Measurements from ENCODE around the gene CKB.

CKB gene

DNA sequence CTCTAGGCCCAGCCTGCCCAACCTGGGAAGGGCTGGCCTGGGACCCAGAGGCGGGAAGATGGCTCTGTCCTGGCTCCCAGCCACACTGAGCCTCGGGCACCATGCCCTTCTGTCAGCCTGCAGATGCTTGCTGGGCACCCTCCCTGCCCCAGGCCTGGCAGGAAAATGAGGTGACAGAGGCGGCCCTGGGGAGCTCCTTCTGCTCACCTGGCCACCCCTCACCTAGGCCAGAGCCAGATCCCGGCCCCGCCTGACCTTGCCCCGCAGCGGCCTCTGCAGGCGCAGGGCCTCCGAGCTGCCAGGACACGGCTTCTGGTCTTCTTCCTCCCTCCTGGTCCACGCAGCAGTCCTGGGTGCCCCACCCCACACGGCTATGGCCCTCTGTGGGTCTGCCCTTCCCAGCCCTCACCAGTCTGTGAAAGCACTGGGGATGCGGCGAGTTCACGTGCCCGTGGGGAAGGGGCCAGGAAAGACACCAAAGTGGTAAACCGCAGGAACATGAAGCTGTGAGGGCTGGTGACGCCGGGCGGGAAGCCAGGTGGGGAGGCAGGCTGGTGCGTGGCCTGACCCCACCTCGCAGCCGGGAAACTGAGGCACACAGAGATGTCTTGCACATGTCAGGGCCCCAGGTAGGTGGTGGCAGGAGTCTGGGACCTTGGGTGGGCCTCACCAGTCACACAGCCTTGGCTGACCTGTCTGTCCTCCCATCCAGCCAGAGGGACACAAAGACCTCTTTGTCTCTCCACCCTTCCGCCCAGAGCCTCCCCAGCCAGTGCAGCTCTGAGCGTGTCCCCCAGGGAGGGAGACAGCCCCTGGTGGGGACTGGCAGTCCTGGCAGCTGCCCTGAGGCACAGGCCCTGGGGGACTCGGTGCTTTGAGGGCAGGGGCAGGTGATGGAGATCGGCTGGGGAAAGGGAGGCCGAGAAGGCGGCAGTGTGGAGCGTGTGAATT lies 27.0 kb upstream of the CKB start:
- no peak for DNase-seq

DNA sequence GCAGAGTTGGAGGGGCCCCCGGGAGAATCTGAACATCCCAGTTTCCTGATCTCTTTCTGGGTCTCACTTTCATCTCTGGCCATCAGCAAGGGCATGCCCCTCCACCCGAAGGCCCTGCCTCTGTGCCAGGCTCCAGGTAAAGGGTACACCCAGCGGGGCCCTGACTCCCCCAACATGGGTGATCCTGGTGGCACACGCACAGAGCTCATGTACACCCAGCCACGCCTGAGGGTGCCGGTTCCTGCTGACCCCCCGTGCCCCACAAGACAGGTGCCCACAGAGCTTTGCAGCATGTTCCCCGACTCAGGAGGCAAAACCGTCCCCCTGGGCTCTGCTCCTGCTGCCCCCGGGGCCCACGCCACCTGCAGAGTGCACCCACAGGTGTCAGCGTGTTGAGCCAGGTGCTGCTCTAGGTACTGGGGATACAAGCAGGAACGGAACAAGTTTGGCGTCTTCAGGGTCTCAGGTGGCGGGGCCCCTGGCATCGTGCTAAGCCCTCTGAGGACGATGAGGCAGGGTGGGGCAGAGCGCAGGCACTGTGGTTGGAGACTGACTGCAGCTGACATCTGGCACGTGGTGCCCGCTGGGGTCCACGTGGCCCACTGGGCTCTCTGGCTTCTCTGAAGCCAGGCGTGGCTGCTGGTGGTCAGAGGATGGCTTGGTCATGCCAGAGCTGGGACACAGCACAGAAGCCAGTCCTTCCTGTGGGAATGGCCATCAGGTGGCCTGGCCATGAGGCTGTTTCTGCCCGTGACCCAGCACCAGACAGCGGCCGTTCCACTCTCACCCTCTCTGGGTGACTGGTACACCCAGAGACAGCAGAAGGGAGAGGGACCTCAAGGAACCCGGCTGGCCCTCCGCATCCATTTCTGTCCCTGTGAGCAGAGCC lies 26.1 kb upstream of the CKB start:
- no peak for DNase-seq

DNA sequence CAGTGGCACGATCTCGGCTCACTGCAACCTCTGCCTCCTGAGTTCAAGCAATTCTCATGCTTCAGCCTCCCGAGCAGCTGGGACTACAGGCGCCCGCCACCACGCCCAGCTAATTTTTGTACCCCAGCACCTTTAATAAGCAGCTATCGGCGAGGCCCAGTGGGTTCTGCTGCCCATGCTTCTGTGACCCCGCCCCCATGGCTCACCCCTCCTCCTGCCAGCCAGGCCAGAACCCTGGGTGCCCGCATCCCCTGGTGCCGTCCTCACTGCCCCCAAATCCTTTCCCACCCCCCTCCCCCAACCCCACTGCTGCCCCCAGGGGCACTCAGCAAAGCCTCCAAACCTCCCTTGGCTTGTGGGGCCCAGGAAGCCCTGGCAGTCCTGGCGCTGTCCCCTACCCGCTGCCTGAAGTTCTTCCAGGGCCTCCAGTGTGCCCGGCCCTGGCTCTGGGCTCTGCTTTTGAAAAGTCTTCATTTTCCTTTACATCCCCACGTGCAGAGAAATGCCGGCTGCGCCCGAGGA lies 25.4 kb upstream of the CKB start:
- DNase-seq: no peak

DNA sequence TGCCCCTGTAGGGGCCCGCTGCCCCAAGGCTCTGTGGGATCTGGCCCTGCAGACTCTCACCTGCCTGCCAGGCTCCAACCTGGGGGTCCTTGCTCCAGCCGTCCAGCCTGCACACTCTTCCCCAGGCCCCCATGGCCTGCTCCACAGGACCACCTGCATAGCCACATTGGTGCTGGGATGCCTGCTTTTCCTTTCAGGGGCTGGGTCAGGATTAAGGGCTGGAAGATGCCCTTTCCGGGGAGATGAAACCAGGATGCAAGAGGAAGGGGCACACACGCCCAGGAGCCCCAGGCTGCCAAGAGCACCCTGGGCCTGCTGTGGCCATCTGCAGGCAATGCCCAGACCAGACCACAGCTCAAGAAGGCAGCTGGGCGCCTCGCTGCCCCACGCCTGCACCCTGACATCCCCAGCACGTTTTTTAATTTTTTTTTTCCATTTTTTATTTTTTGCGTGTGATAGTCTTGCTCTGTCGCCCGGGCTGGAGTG lies 24.9 kb upstream of the CKB start:
- no peak for DNase-seq

DNA sequence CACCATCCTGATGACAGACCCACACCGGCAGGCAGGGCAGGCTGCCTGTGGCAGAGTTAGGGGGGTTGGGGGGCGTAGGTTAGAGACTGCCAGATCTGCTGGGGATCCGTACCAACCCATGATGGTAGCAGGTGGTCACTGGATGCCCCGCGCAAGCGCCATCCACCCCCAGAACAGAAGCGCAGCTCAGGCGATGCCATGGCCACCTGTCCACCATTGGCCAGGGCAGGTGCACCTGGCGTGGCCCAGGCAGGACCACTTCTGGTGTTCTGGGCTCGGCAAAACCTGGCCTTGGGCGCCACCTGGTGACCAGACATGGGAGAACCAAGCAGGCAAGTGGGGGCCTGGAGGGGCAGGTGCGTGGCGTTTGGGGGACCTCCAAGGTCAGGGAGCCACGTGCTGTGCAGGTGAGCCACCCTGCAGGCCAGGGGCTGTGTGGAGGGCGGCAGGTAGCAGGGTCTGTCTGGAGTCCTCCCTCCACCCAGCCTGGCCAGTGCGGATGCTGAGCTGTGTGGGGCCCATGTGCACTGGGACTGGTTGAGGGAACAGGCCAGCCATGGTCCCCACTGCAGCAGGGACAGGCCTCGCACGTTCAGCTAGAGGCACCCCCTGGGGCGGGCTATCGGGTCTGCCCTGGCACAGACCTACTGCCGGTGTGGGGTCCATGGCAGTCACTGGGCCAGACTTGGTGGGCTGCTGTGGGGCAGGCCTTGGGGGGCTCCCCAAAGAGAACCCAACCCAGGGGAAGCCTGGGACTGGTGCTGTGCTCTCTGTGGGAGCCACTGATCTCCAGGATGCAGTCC lies 24.2 kb upstream of the CKB start:
- DNase-seq: peak; percentile 87

DNA sequence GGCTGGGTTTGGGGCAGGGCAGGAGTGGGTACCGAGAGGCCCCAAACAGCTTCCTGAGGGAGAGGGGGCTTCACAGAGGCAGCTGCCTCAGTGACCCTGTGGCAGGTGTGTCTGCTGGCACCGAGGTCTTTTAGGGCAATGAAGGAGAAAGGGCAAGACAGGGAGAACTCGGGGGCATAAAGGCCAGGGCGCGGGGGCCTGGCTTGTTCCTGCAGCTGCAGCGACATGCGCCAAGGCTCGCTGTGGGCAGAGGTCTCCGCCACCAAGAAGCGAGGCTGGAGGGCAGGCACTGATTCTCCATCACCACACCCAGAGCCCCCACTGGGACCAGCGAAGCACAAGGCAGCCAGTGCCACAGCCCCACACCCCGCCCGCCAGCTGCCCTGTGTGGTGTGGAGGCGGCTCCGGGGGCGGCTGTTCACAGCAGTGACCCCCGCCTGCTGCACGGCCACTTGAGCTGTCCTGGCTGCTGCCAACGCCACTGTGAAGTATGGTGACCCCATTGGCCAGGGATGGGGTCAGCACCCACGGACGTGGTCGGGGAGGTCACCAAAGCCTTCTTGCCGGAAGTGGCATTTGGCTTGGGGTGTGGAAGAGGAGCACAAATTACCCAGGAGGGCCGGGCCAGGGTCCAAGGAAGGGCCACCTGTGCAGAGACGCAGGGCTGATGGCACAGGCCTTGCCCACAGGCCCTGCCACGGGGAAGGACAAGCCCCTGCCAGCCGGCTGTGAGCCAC lies 23.5 kb upstream of the CKB start:
- peak; percentile 21 for DNase-seq

DNA sequence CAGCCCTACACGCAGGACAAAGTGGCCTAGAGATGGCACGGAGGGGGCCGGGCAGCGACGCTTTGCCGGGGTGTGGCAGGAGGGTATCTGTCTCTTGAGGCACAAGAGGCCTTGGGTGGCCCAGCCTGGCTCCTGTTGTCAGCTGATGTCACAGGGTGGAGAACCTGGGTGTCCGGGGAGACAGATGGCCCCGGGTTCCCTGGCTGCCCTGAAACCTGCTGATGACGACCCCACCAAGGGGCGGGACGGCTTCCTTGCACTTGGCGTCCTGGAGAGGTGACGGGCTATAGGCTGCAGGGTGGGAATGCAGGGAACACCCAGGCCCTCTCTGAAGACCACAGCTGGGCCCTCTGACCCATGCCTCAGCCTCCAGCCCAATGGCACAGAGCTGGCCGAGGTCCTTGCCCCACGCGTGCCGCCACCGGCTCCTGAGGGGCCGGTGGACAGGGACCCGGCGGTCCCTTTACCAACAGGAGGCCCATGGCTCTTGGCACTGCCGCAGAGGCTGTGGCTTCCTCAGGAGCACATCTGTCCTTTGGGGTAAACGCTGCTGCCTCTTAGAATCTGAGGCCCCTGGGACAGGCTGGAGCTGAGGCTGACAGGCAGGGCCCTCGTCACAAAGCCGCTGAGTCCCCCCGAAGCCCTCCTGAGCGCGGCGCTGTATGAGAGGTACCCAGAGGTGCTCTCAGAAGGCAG lies 22.7 kb upstream of the CKB start:
- DNase-seq: no peak

DNA sequence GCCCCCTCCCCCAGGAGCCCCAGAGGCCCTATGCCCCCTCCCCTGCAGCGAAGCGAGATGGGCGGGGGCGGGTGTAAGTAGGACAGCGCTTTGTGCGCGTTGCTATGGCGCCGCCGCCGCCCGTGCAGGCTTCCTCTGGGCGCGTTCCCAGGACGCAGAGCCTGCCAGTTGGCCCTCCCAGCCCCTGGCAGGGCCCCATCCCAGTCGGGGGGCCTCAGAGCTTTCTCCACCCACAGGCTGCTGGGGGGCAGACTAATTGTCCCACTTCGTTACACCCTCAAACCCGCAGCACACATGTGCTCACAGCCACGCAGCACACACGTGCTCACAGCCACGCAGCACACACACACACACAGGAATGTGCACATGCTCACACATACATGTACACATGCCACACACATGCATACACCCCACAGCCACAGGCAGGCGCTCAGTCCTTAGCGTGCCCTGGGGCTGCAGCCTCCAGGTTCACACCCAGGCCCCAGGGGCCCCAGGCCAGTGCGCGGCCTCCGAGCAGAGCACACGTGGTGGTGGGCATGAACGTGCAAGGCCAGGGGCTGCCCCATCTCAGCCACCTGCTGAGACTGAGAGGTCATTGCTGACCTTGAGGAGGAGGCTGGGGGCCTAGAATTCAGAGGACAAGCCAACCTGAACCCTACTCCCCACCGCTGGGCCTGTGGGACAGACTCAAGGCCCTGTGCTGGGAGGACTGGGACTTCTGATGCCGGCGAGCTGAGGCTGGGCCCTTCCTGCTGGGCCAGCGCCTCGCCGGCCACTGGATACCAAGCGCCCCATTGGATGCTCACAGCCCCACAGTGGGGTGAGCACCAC lies 22.0 kb upstream of the CKB start:
- no peak for DNase-seq

DNA sequence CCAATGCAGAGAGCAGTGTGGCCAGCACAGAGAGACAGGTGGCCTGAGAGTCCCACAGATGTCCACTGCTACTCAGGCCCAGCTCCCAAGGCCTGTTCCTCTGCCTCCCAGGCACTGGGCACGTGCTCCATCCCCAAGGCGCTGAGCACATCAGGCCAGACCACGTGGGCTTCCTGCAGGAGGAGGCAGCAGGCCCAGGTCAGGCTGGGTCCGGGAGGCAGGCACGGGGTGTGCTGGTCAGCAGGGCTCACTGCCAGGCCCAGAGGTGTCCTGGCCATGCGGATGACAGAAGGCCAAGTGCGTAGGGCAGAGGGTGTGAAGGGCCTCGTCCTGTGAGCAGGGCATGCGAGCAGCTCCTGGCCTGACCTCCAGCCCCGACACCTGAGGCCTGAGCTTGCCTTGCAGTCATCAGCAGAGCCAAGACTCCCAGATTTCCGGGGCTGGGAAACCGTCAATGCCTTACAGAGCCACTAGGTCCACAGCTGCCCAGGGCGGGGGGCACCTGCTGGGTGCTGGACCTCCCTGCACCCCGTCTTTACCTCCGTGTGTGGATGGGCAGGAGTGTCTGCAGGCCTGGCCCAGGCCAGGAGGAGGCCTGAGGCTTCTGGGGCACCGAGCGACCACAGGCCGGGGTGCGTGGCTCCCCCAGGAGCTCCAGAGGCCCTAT lies 21.2 kb upstream of the CKB start:
- no peak for DNase-seq

DNA sequence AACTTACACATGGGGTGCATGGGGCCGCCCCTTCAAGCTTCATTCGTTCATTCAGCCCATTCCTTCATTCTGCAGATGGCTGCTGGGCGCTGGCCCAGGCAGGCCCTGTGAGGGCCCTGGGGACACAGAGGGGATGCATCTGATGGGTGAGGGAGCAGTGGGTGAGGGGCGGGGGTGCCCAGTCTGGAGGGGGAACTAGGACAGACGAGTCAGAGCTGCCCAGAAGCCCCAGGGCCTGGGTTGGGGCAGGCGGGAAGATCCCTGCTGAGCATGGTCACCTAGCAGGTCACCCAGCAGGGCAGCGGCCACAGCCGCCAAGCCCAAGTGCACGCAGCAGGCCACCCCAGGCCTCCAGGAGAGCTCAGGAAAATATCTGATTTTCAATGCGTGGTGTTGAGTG lies 20.5 kb upstream of the CKB start:
- DNase-seq: no peak

DNA sequence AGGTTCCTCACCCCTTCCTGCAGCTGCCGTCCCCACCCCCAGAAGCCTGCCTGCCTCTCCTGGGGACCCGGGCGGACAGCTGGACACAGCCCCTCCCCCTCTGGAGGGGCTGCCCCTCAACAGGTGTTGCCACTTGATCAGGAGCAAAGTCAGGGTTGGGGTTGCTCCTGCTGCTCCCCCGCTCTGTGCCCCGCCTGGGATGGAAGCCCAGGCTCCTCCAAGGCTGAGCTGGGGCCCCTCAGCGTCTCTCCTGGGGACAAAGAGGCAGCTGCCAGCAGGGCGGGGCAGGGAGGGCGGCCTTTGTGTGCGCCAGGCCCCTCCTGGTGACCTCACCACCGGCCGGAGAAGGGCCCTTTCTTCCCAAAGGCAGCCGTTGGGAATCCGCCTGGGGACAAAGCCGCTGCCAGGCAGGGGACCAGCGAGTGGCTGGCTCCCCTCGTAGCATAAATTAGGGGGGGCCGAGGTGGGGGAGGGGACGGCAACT lies 20.0 kb upstream of the CKB start:
- peak; percentile 60 for DNase-seq

DNA sequence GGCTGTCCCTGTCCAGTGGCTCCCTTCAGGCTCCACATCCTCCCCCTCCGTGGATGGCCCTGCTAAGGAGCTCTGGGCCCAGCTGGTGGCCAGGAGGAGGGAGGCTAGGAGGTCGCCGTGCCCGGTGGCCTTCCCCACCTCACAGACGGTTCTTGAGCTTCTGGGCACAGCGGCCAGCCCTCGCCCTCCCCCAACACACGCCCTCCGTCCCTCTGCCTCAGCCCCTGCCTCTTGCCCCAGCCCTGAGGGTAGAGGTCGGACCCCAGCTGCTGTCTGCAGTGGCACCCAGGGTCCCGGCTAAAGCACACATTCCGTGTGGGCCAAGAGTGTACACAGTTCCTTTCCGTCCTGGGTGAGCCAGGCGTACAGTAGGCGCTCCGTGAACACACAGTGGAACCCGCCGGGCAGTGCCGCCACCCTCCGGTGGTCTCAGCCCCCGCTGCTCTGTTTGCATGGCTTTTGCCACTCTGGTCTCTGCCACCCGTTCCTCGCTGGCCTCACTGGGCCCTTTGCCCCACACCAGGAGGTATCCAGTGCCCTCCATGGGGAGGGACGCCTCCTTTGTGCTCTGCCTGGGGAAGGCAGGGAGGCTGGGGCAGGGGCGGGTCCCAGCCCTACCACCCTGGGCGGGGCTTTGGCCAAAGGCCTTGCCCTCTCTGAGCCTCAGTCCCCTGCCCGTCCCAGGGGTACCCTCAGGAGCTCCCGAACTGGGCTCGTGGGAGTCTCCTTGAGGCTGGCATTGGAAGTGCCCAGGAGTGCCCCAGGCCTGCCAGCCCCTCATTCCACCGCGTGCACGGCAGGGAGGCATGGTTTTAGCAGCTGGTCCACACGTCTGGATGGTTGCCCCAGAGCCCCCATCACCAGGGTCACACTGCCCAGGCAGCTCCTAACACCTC lies 19.3 kb upstream of the CKB start:
- DNase-seq: no peak

DNA sequence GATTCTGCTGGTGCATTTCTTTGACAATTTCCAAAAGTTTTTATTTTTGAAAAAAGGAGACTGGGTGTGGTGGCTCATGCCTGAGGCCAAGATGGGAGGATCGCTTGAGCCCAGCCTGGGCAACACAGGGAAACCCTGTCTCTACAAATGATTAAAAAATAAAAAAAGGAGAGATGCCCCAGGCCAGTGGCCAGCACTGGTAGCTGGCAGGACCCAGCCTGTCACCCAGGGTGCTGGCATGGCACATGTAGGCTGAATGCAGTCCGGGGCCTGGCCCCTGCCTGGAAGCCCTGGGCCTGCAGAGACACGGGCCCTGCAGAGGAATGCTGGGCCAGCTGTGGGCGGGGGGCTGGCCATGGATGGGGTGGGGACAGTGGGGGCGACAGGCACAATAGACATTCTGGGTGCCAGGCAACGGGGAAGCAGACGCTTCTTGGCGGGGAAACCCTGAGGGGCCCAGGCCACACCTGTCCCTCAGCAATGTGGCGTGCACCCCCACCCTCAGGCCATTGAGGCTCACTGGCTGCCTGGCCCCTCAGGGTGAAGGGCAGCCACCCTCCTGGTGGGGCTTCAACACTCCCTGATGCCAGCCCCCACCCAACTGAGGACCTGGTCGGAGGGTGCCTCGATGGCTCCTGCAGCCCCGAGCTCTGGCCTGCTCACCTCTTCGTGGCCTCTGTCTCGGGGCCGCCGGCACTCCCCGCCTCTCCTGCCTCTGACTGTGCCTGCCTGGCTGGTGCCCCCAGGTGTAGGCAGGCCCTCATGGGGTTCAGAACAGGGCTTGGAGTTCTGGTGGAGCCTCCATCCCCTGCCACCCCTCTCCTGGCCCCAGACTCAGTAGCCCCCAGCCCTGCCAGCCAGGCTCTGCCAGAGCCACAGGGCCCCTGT lies 18.4 kb upstream of the CKB start:
- no peak for DNase-seq

DNA sequence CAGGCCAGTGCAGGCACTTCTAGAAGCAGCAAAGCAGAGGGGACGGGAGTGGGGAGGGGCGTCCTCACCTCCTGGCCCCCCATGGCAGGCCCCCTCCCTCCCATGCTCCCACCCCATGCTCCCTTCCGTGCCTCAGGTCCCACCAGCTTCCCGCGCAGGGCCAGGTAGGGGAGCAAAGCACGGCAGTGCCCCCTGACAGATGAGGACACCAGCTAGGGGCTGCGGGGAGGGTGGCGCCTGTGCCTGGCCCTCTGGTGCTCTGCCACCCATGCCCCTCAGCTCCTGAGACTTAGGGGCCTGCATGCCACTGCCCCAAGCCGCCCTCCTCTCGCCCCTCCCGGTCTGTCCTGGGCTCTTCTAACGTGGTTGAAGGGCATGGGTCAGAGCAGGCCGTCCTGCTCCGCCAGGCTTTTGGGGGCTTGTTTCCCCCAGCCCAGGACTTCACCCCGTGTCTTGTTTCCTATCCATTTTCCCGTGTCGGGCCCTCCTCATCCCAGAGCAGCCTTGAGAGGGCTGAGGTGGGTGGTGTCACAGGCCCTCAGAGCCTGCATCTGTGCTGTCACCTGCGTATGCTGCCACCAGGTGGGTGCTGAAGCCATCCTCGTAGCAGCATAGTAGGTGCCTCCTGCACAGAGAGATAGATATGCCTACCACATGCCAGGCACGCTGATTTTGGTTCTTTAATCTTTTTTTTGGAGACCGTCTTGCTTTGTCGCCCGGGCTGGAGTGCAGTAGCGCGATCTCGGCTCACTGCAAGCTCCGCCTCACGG lies 16.6 kb upstream of the CKB start:
- peak; percentile 19 for DNase-seq

DNA sequence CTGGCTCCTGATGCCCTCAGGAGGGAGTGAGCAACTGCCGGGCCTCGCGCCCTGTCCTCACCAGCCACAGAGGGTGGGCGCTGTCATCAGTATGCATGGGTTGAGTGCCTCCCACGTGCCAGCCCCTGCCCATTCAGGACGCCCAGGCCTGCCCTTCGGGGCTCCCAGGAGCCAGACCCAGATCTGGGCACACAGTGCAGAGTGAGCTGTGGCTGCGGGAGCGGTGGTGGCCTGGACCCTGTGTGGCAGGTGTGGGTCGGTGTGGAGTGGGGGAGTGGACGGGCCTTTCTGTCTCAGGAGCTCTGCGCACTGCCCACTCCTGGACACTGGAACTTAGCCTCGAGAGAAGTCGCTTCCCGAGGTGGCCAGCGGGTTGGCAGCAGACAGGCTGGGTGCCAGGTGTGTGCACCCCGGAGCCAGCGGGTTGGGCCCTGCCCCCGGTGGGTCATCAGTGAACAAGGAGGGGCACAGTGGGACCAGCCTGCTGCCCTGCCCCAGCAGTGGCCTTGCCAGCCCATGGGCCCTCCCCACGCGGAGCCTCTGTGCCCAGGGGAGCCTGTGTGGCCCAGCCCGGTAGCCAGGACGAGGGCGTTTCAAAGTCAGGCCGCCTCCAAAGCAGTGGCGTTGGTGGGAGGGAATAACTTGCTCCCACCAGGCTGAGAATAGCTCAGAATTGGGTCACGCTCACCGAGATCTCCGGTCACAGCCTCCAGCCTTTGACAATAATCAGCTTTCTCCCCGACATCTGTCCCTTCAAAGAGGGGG lies 15.8 kb upstream of the CKB start:
- no peak for DNase-seq

Data from COR-L47 (cell line).